K562 (cell line): ENCODE measurements around the gene ACCSL. TPM values are rescaled to one million over a fixed set of nuclear protein-coding genes. Genes with fewer than 3 reads are reported as not detected.

Experiments used
- ATAC-seq: fragments of 200-7000 bp; cut with Tn5 transposase; 3 replicates; pipeline ENCODE4 v1.9.1; 2020; ENCODE audit warnings: moderate library complexity
- BruUV-seq: library from RNA; stranded (reverse); fragments of 400-500 nt; replicated peaks from 2 replicates; lab custom pipeline; 2021; lab: Mats Ljungman, UMichigan
- CTCF ChIA-PET: fragments of 300-600 bp; formaldehyde crosslinking; extraction: SDS; loops from one replicate; lab custom pipeline; 2021; ENCODE audit warnings: low intra/inter-chr PET ratio; lab: Yijun Ruan, JAX
- POLR2A ChIA-PET: fragments of 300-600, 350-650 bp; sonication (Branson Sonifier 250); formaldehyde crosslinking; extraction: SDS; loops from one replicate; lab custom pipeline; 2021; ENCODE audit warnings: antibody characterized with exemption, inconsistent platforms; lab: Yijun Ruan, JAX
- DNase-seq, 4 experiments: peaks; one replicate each; pipeline versions ENCODE4 v3.0.0 to v3.0.0-alpha.2; 2011 to 2018; ENCODE audit warnings: low spot score in 3 of 4, mixed read lengths in 3 of 4; ENCODE audit errors: extremely low read depth in 1 of 4
- FAIRE-seq: peaks from 2 replicates; lab custom pipeline; 2011; peaks lifted over from hg19 to GRCh38; lab: Jason Lieb, UNC
- H2AFZ ChIP-seq: 2 replicates; pipeline ENCODE4 v1.6.0; 2011; ENCODE audit warnings: low read depth, low read length, control low read depth, inconsistent platforms
- H3K27ac ChIP-seq: fragments of 200-600 bp; 3 replicates; pipeline ENCODE4 v1.8.0; 2011; ENCODE audit warnings: low read depth, mild to moderate bottlenecking, control low read depth, inconsistent platforms, low read length, moderate library complexity, mixed read lengths; ENCODE audit errors: extremely low read depth
- H3K27me3 ChIP-seq, 2 experiments: fragments of 300-600 bp in 1 of 2; 2 replicates in 1 of 2; 3 replicates in 1 of 2; pipeline versions ENCODE4 v1.6.0 to v1.8.0; 2011; ENCODE audit warnings: inconsistent platforms in 2 of 2, low read length in 2 of 2, mild to moderate bottlenecking in 1 of 2, mixed read lengths in 1 of 2, moderate library complexity in 1 of 2; ENCODE audit not compliant: control insufficient read depth in 2 of 2, insufficient read depth in 2 of 2
- H3K36me3 ChIP-seq: fragments of 300-600 bp; 3 replicates; pipeline ENCODE4 v1.8.0; 2011; ENCODE audit warnings: mild to moderate bottlenecking, low read length, inconsistent platforms; ENCODE audit not compliant: control insufficient read depth, insufficient read depth
- H3K4me1 ChIP-seq, 2 experiments: fragments of 200-600 bp in 1 of 2; replicated peaks in 1 of 2; 2 replicates in 1 of 2; 3 replicates in 1 of 2; pipeline versions ENCODE4 v1.5.1 to v1.8.0; 2011; ENCODE audit warnings: inconsistent platforms in 2 of 2, low read length in 2 of 2, mild to moderate bottlenecking in 1 of 2, mixed read lengths in 1 of 2, moderate library complexity in 1 of 2; ENCODE audit not compliant: control insufficient read depth in 2 of 2, insufficient read depth in 2 of 2
- H3K4me2 ChIP-seq: 2 replicates; pipeline ENCODE4 v1.6.1; 2011; ENCODE audit warnings: low read length, control low read depth, inconsistent platforms, mixed read lengths; ENCODE audit not compliant: insufficient read depth
- H3K4me3 ChIP-seq: fragments of 200-600 bp; sonication (generic), shearing (Covaris generic); 2 replicates; pipeline ENCODE4 v1.5.1; 2016; ENCODE audit warnings: control low read depth, inconsistent platforms
- H3K79me2 ChIP-seq: fragments of 200-600 bp; 3 replicates; pipeline ENCODE4 v1.8.0; 2011; ENCODE audit warnings: low read length, inconsistent platforms; ENCODE audit not compliant: control insufficient read depth, insufficient read depth
- H3K9ac ChIP-seq, 2 experiments: 2 replicates each; pipeline versions ENCODE4 v1.6.0 to v1.6.1; 2011; ENCODE audit warnings: low read depth in 2 of 2, low read length in 2 of 2, control low read depth in 1 of 2, inconsistent platforms in 1 of 2, mild to moderate bottlenecking in 1 of 2, mixed read lengths in 1 of 2; ENCODE audit not compliant: insufficient read depth in 1 of 2
- H3K9me1 ChIP-seq: one replicate; pipeline ENCODE4 v1.6.0; 2011; ENCODE audit warnings: inconsistent platforms, mild to moderate bottlenecking, low read length, moderate library complexity; ENCODE audit not compliant: control insufficient read depth, insufficient read depth
- H3K9me3 ChIP-seq: replicated peaks from 2 replicates; pipeline ENCODE4 v1.5.1; 2011; ENCODE audit warnings: low read depth, low read length, inconsistent platforms; ENCODE audit not compliant: control insufficient read depth, insufficient read depth
- H4K20me1 ChIP-seq: replicated peaks from 2 replicates; pipeline ENCODE4 v1.6.1; 2011; ENCODE audit warnings: low read length, inconsistent platforms, mixed read lengths; ENCODE audit not compliant: control insufficient read depth, insufficient read depth
- ARID1B ChIP-seq: fragments of 450-650 bp; IDR thresholded peaks from 2 replicates; pipeline ENCODE4 v1.6.1; 2016; ENCODE audit warnings: antibody characterized with exemption, mild to moderate bottlenecking, inconsistent platforms
- CEBPG ChIP-seq, 3 experiments: fragments of 200-800 bp in 1 of 3; sonication (Bioruptor generic) in 1 of 3; sonication (generic) in 1 of 3; formaldehyde crosslinking in 1 of 3; IDR thresholded peaks in 2 of 3; conservative IDR thresholded peaks in 1 of 3; 2 replicates each; pipeline versions ENCODE4 v1.6.1 to v1.8.0; 2016 to 2022; ENCODE audit warnings: missing compliant biosample characterization in 2 of 3, missing genetic modification characterization in 2 of 3, mild to moderate bottlenecking in 1 of 3, missing genetic modification reagents in 1 of 3
- FOSL1 ChIP-seq: fragments of 200-800 bp; sonication (Bioruptor generic); conservative IDR thresholded peaks from 2 replicates; pipeline ENCODE4 v1.6.1; 2016; ENCODE audit warnings: missing genetic modification characterization, missing compliant biosample characterization
- KLF16 ChIP-seq: IDR thresholded peaks from 2 replicates; pipeline ENCODE4 v1.6.1; 2016; ENCODE audit warnings: antibody characterized with exemption
- PTTG1 ChIP-seq: fragments of 450-650 bp; IDR thresholded peaks from 2 replicates; pipeline ENCODE4 v1.6.1; 2016; ENCODE audit warnings: low read depth, mild to moderate bottlenecking, missing genetic modification characterization, missing compliant biosample characterization
- RUNX1 ChIP-seq: sonication (generic); IDR thresholded peaks from 2 replicates; pipeline ENCODE4 v1.6.1; 2016; ENCODE audit warnings: antibody characterized with exemption, low read depth
- SAFB ChIP-seq: fragments of 200-400 bp; formaldehyde crosslinking; IDR thresholded peaks from 2 replicates; pipeline ENCODE4 v1.6.1; 2017; ENCODE audit warnings: low read depth, low read length, borderline replicate concordance
- YY1 ChIP-seq, 3 experiments: IDR thresholded peaks; 2 replicates each; pipeline ENCODE4 v1.6.1; 2011; ENCODE audit warnings: low read length in 2 of 3, mild to moderate bottlenecking in 2 of 3, moderate library complexity in 2 of 3, borderline replicate concordance in 1 of 3, control low read depth in 1 of 3, low read depth in 1 of 3; ENCODE audit not compliant: insufficient read depth in 3 of 3, insufficient replicate concordance in 2 of 3, control insufficient read depth in 1 of 3, insufficient read length in 1 of 3; ENCODE audit errors: extremely low read depth in 1 of 3
- whole genome bisulfite sequencing: fragments of 100-300 bp; shearing (Covaris generic); methylation state at CpG from one replicate; pipeline ENCODE4 v1.1.6; 2016; ENCODE audit warnings: low coverage, mixed read lengths; ENCODE audit not compliant: insufficient coverage; ENCODE audit errors: missing lambda C conversion rate; 5-methylcytosine and 5-hydroxymethylcytosine counted together
- in situ Hi-C: fragments of 300-500 bp; cut with MboI; formaldehyde crosslinking; loops from 4 replicates; pipeline ENCODE4 v1.15.0; 2018; ENCODE audit warnings: inconsistent platforms, mixed read lengths
- intact Hi-C: fragments of 100-400 bp; cut with micrococcal nuclease; formaldehyde crosslinking; loops from 2 replicates; pipeline ENCODE4 v1.14.2; 2022
- polyA plus RNA-seq, 8 experiments: library from polyadenylated mRNA; depleted of rRNA in 4 of 8; stranded (reverse) in 5 of 8; unstranded in 3 of 8; fragments of >200 nt; fragmentation: Nextera tagmentation in 2 of 8; fragmentation: Illumina TruSeq in 1 of 8; extraction: Ambion mirVana in 2 of 8; extraction: Trizol in 1 of 8; gene quantifications; 2 replicates each; pipeline versions ENCODE4 v1.2.1 to v1.2.3, GENCODE V29; 2011 to 2014; ENCODE audit warnings: inconsistent platforms in 1 of 8, missing spikeins in 1 of 8
- total RNA-seq, 7 experiments: library from RNA; depleted of rRNA in 6 of 7; stranded (reverse); fragments of >200 nt in 6 of 7; fragmentation: Illumina TruSeq in 2 of 7; extraction: Trizol in 2 of 7; gene quantifications; 2 replicates each; pipeline versions ENCODE4 v1.2.1 to v1.2.3, GENCODE V29; 2011 to 2021; ENCODE audit warnings: low replicate concordance in 1 of 7
- TF ChIP-seq, protein P1 (sequence below): fragments of 450-650 bp; IDR thresholded peaks from 2 replicates; pipeline ENCODE4 v1.6.1; 2017; ENCODE audit warnings: antibody characterized with exemption
- TF ChIP-seq, protein P2 (sequence below): sonication (generic); formaldehyde crosslinking; IDR thresholded peaks from 2 replicates; pipeline ENCODE4 v1.8.1; 2023; ENCODE audit warnings: mild to moderate bottlenecking, missing genetic modification reagents
- TF ChIP-seq, protein P3 (sequence below): sonication (generic); formaldehyde crosslinking; IDR thresholded peaks from 2 replicates; pipeline ENCODE4 v1.8.1; 2022; ENCODE audit warnings: missing genetic modification reagents
- TF ChIP-seq, protein P4 (sequence below): fragments of 450-650 bp; formaldehyde crosslinking; IDR thresholded peaks from 2 replicates; pipeline ENCODE4 v1.4.0; 2020; ENCODE audit warnings: mild to moderate bottlenecking, moderate library complexity

Gene ACCSL
- total and polyA plus RNA-seq, 9 of the 15 experiments (the other 6 are each of a cell fraction or from before 2014, with no cell fraction given), result not detected

DNA sequence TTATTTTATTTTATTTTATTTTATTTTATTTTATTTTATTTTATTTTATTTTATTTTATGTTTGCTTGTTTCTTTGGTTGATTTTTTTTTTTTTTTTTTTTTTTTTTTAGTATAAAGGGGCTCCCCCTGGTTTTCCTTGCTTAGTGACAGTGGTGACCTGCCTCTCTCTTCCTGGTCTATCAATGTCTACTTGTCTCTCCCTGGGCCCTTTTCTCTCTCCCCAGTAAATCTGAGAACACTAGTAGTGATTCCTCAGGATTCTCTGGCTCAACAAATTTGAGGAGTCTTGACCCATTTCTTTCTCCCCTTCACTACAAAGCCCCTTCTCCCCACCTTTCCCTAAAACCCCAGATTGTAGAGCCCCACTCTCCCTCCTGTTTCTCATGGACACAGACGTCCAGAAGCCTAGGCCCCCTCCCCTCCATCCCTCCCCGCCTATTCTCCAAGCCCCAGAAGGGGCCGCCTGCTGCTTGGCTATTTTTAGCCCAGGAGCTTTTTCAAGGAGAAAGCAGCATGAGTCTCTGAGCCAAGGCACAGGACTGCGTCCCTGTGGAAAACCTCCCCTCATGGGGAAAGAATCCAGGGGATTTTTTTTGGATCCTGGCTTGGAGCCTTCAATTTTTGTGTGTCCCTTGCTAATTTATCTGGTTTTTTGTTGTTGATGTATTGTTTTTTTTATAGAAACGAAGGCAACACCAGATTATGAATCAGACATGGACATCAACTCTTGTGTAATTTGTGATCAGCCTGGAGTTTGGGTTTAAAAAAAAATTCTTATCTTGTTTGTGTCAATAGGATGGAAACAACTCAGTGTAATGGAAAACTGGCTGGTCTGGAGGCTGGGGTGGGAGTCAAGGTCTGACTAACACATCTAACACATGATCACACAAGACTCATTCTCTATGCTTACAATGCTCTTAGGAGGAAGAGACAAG lies 17.5 kb upstream of the ACCSL start:
- no peak for DNase-seq
- no peak for ATAC-seq
- Histone ChIP-seq H3K27ac (no peak overlapping the region), H3K4me2 (no peak overlapping the region), H3K9me1 (no peaks in the 10 kb centered on the region), H4K20me1 (no peaks in the 10 kb centered on the region), H3K9ac (no peak overlapping the region), H3K79me2 (no peaks in the 10 kb centered on the region), H3K4me3 (no peak overlapping the region), H3K9me3 (no peaks in the 10 kb centered on the region), H2AFZ (no peak overlapping the region), H3K27me3 (peaks cover 15 to 20% of the 10 kb centered on the region in 2 experiments; a peak in 4 of 5 replicates), H3K36me3 (no peaks in the 10 kb centered on the region), H3K4me1 (peaks cover 0 to 2% of the 10 kb centered on the region in 2 experiments; a peak in 3 of 5 replicates)
- BruUV-seq, result no TSS peak
- FAIRE-seq, result no peak
- WGBS, result 2% methylated on average over 5 of the region's 5 CpGs
- POLR2A ChIA-PET, result no interaction called here
- CTCF ChIA-PET, result no interaction called here
- intact Hi-C loops (no loop called here), in situ Hi-C loops (no loop called here)
- no peak for TF ChIP-seq ARID1B
- no peak for TF ChIP-seq CEBPG (CRISPR knock-in tag; IDR thresholded peaks at IDR 0.05)
- 0 out of 4 replicates have a peak, but pooled peaks of 1 of the 2 experiments have one; percentile 22 for TF ChIP-seq CEBPG (tag; conservative IDR thresholded peaks at IDR 0.05 in 1 of 2, IDR thresholded peaks at IDR 0.05 in 1 of 2)
- no peak for TF ChIP-seq YY1 (IDR thresholded peaks at IDR 0.05; ENCODE audit: borderline replicate concordance in 1 of 3, control insufficient read depth in 1 of 3, extremely low read depth in 1 of 3, insufficient read depth in 3 of 3, insufficient read length in 1 of 3, insufficient replicate concordance in 2 of 3, low read depth in 1 of 3, low read length in 2 of 3)
- TF ChIP-seq, protein P1, sequence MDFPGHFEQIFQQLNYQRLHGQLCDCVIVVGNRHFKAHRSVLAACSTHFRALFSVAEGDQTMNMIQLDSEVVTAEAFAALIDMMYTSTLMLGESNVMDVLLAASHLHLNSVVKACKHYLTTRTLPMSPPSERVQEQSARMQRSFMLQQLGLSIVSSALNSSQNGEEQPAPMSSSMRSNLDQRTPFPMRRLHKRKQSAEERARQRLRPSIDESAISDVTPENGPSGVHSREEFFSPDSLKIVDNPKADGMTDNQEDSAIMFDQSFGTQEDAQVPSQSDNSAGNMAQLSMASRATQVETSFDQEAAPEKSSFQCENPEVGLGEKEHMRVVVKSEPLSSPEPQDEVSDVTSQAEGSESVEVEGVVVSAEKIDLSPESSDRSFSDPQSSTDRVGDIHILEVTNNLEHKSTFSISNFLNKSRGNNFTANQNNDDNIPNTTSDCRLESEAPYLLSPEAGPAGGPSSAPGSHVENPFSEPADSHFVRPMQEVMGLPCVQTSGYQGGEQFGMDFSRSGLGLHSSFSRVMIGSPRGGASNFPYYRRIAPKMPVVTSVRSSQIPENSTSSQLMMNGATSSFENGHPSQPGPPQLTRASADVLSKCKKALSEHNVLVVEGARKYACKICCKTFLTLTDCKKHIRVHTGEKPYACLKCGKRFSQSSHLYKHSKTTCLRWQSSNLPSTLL, result no peak
- TF ChIP-seq, protein P2, sequence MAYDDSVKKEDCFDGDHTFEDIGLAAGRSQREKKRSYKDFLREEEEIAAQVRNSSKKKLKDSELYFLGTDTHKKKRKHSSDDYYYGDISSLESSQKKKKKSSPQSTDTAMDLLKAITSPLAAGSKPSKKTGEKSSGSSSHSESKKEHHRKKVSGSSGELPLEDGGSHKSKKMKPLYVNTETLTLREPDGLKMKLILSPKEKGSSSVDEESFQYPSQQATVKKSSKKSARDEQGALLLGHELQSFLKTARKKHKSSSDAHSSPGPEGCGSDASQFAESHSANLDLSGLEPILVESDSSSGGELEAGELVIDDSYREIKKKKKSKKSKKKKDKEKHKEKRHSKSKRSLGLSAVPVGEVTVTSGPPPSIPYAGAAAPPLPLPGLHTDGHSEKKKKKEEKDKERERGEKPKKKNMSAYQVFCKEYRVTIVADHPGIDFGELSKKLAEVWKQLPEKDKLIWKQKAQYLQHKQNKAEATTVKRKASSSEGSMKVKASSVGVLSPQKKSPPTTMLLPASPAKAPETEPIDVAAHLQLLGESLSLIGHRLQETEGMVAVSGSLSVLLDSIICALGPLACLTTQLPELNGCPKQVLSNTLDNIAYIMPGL (CRISPR knock-in tag), result no peak
- no peak for TF ChIP-seq RUNX1
- no peak for TF ChIP-seq SAFB
- TF ChIP-seq, protein P3, sequence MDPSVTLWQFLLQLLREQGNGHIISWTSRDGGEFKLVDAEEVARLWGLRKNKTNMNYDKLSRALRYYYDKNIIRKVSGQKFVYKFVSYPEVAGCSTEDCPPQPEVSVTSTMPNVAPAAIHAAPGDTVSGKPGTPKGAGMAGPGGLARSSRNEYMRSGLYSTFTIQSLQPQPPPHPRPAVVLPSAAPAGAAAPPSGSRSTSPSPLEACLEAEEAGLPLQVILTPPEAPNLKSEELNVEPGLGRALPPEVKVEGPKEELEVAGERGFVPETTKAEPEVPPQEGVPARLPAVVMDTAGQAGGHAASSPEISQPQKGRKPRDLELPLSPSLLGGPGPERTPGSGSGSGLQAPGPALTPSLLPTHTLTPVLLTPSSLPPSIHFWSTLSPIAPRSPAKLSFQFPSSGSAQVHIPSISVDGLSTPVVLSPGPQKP (CRISPR knock-in tag), result no peak
- TF ChIP-seq PTTG1, result no peak
- 0 out of 2 replicates have a peak, but pooled peaks have one; percentile 29 for TF ChIP-seq FOSL1
- no peak for TF ChIP-seq KLF16
- TF ChIP-seq, protein P4, sequence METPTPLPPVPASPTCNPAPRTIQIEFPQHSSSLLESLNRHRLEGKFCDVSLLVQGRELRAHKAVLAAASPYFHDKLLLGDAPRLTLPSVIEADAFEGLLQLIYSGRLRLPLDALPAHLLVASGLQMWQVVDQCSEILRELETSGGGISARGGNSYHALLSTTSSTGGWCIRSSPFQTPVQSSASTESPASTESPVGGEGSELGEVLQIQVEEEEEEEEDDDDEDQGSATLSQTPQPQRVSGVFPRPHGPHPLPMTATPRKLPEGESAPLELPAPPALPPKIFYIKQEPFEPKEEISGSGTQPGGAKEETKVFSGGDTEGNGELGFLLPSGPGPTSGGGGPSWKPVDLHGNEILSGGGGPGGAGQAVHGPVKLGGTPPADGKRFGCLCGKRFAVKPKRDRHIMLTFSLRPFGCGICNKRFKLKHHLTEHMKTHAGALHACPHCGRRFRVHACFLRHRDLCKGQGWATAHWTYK (CRISPR knock-in tag), result no peak
